Measurements from ENCODE around the gene TUFT1.

The TUFT1 gene

DNA sequence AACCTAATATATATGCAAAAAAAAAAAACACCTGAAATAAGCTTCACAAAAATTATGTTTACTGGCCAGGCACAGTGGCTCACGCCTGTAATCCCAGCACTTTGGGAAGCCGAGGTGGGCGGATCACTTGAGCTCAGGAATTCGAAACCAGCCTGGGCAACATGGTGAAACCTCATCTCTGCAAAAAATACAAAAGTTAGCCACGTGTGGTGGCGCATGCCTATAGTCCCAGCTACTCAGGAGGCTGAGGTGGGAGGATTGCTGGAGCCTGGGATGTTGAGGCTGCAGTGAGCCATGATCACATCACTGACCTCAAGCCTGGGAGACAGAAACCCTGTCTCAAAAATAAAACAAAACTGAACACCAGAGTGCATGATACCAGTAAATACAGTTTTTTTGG lies 78.9 kb downstream of the TUFT1 start:
- TF ChIP-seq, protein P1, sequence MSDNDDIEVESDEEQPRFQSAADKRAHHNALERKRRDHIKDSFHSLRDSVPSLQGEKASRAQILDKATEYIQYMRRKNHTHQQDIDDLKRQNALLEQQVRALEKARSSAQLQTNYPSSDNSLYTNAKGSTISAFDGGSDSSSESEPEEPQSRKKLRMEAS (IDR thresholded peaks at IDR 0.05) = 0 out of 2 replicates have a peak, but pooled peaks have one; percentile 12

DNA sequence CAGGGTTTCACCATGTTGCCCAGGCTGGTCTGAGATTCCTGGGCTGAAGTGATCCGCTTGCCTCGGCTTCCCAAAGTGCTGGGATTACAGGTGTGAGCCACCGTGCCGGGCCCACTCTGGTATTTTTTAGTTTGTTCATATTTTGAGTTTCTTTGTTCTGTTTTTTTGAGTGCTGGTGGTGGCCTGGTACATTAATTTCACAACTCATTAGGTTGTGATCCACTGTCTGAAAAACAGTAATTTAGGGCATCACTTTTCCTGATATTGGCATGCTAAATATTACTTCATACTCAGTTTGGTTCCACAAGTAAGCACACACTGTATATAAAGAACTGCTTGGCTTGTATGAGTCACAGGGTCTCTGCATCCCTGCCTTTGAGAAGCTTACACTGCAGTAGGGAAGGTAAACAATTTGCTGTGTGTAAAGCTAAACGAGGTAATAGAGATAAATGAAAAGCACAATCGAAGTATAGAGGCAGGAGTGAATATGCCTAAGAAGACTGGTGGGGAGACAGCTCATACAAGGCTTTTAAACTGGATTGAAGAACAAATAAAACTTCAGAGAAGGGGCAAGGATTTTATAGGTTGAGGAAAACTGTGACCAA lies 79.5 kb downstream of the TUFT1 start:
- TF ChIP-seq YY1 (IDR thresholded peaks at IDR 0.05; ENCODE audit: low read depth) = no peak
- no peak for TF ChIP-seq CEBPB (IDR thresholded peaks at IDR 0.05)
- TF ChIP-seq CREB1 (IDR thresholded peaks at IDR 0.05; ENCODE audit: low read depth) = no peak
- TF ChIP-seq, protein P2, sequence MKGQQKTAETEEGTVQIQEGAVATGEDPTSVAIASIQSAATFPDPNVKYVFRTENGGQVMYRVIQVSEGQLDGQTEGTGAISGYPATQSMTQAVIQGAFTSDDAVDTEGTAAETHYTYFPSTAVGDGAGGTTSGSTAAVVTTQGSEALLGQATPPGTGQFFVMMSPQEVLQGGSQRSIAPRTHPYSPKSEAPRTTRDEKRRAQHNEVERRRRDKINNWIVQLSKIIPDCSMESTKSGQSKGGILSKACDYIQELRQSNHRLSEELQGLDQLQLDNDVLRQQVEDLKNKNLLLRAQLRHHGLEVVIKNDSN (IDR thresholded peaks at IDR 0.05) = no peak
- TF ChIP-seq, protein P1 (IDR thresholded peaks at IDR 0.05) = no peak
- TF ChIP-seq ZBTB7A (IDR thresholded peaks at IDR 0.05; ENCODE audit: low read depth) = no peak
- no peak for TF ChIP-seq EP300 (IDR thresholded peaks at IDR 0.05; ENCODE audit: borderline replicate concordance)
- TF ChIP-seq FOXM1 (IDR thresholded peaks at IDR 0.05; ENCODE audit: borderline replicate concordance, low read depth) = no peak
- no peak for TF ChIP-seq TEAD4 (IDR thresholded peaks at IDR 0.05)
- no peak for TF ChIP-seq NFIC (IDR thresholded peaks at IDR 0.05)
- TF ChIP-seq, protein P3, sequence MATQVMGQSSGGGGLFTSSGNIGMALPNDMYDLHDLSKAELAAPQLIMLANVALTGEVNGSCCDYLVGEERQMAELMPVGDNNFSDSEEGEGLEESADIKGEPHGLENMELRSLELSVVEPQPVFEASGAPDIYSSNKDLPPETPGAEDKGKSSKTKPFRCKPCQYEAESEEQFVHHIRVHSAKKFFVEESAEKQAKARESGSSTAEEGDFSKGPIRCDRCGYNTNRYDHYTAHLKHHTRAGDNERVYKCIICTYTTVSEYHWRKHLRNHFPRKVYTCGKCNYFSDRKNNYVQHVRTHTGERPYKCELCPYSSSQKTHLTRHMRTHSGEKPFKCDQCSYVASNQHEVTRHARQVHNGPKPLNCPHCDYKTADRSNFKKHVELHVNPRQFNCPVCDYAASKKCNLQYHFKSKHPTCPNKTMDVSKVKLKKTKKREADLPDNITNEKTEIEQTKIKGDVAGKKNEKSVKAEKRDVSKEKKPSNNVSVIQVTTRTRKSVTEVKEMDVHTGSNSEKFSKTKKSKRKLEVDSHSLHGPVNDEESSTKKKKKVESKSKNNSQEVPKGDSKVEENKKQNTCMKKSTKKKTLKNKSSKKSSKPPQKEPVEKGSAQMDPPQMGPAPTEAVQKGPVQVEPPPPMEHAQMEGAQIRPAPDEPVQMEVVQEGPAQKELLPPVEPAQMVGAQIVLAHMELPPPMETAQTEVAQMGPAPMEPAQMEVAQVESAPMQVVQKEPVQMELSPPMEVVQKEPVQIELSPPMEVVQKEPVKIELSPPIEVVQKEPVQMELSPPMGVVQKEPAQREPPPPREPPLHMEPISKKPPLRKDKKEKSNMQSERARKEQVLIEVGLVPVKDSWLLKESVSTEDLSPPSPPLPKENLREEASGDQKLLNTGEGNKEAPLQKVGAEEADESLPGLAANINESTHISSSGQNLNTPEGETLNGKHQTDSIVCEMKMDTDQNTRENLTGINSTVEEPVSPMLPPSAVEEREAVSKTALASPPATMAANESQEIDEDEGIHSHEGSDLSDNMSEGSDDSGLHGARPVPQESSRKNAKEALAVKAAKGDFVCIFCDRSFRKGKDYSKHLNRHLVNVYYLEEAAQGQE (IDR thresholded peaks at IDR 0.05; ENCODE audit: low read depth) = no peak
- no peak for TF ChIP-seq TAF1 (IDR thresholded peaks at IDR 0.05; ENCODE audit: low read depth)
- TF ChIP-seq RAD21 (IDR thresholded peaks at IDR 0.05; ENCODE audit: low read depth) = no peak
- no peak for TF ChIP-seq EGR1 (IDR thresholded peaks at IDR 0.05)
- no peak for TF ChIP-seq TCF12 (IDR thresholded peaks at IDR 0.05; ENCODE audit: low read depth)

DNA sequence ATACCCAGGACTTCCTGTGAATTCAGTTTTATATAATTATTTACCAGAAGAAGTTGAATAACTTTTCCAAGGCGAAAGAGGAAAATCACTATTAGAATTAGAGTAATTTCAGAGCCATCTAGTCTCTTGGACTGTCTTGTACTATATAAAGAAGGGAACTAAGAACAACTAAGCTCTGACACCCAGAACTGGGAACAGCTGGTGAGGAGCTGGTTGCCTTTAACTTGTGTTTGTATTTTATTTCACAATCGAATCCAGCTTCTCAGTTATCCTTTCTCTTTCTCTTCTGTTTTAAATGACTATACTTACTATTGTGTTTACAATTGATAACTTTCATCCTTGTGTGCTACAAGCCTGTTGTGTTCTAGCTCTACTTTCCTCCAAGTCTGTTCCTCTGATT lies 80.2 kb downstream of the TUFT1 start:
- TF ChIP-seq, protein P2 (IDR thresholded peaks at IDR 0.05) = no peak
- TF ChIP-seq, protein P3 (IDR thresholded peaks at IDR 0.05; ENCODE audit: low read depth) = no peak
- TF ChIP-seq TAF1 (IDR thresholded peaks at IDR 0.05; ENCODE audit: low read depth) = no peak
- TF ChIP-seq FOXM1 (IDR thresholded peaks at IDR 0.05; ENCODE audit: borderline replicate concordance, low read depth) = no peak

DNA sequence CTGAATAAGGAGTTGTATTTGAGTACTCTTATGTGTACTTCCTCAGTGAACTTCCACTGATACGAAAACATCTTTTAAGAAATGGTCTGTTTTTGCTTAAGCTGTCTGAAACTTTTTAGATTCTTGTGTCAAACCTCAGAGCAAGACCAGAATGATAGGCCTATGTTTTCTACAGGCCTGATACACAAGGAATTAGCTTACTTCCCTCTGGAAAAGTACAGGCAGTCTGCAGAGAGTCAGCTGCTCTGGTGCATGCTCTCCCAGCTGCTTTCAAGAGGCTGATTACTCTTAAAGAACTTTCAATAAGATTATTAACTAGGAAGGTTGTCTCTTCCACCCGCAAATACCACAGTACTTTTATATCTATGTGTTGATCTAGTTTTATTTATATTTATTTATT lies 81.2 kb downstream of the TUFT1 start:
- TF ChIP-seq, protein P2 (IDR thresholded peaks at IDR 0.05) = no peak
- TF ChIP-seq TEAD4 (IDR thresholded peaks at IDR 0.05) = no peak

DNA sequence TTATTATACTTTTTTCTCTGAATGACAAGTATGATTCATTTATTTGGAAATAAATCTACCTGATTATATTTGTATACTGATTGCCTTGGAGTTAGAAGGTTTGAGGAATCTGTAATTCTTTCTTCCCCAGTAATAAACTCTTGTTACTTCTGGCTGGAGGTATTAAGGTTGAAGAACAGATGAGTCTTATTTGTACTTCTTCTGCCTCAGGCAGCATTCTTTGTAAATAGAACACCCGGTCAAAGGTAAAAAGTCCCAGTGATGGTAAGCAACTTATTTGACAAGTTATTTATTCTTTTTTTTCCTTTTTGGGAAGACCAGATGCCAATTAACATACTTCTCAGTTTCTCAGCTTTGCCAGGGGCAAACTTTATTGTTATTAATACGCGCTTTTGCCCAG lies 84.7 kb downstream of the TUFT1 start:
- no peak for TF ChIP-seq FOXM1 (IDR thresholded peaks at IDR 0.05; ENCODE audit: borderline replicate concordance, low read depth)

DNA sequence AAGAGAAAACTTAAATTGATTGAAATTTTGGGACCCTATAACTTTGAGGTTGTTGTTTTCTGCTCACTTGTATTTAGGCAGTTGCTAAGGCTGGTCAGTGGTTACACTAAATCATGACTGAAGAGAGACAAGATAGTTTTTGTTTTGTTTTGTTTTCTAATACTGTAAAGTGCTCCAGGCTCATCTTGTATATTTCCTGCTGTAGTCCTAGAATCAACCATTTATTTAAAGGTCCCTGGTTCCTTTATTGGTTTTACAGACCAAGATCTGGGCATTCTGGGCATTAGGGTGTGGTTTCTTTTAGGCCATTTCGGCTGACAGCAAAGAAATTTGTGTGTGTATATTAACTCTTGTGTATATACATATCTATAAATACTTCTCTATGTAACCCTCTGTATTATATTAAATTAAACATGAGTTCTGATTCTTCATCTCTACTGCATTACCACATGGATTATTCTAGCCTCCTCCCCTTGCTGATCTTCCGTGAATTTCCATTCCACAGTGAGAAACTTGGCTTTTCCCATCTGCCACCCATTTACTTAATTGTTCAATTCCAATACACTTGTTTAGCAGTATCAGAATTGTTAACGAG lies 86.7 kb downstream of the TUFT1 start:
- TF ChIP-seq, protein P2 (IDR thresholded peaks at IDR 0.05) = no peak
- TF ChIP-seq EP300 (IDR thresholded peaks at IDR 0.05; ENCODE audit: borderline replicate concordance) = no peak
- TF ChIP-seq CREB1 (IDR thresholded peaks at IDR 0.05; ENCODE audit: low read depth) = no peak
- TF ChIP-seq YY1 (IDR thresholded peaks at IDR 0.05; ENCODE audit: low read depth) = no peak
- TF ChIP-seq ZBTB7A (IDR thresholded peaks at IDR 0.05; ENCODE audit: low read depth) = no peak
- TF ChIP-seq CEBPB (IDR thresholded peaks at IDR 0.05) = no peak
- TF ChIP-seq RAD21 (IDR thresholded peaks at IDR 0.05; ENCODE audit: low read depth) = no peak
- TF ChIP-seq, protein P1 (IDR thresholded peaks at IDR 0.05) = no peak
- TF ChIP-seq NFIC (IDR thresholded peaks at IDR 0.05) = no peak
- no peak for TF ChIP-seq TEAD4 (IDR thresholded peaks at IDR 0.05)
- no peak for TF ChIP-seq EGR1 (IDR thresholded peaks at IDR 0.05)
- no peak for TF ChIP-seq TCF12 (IDR thresholded peaks at IDR 0.05; ENCODE audit: low read depth)
- TF ChIP-seq TAF1 (IDR thresholded peaks at IDR 0.05; ENCODE audit: low read depth) = no peak
- TF ChIP-seq, protein P3 (IDR thresholded peaks at IDR 0.05; ENCODE audit: low read depth) = no peak
- no peak for TF ChIP-seq FOXM1 (IDR thresholded peaks at IDR 0.05; ENCODE audit: borderline replicate concordance, low read depth)

All from Ishikawa (cell line).